HG03039 (cell line): Measurements from ENCODE around the gene ZCCHC8.
"Not testable (repeated sequence)": the region's sequence is repeated elsewhere in the genome, so short reads cannot be mapped to it uniquely, and the experiment has no call there.

Source experiments
- ATAC-seq: cut with Tn5 transposase; IDR thresholded peaks from one replicate; pipeline ENCODE4 v1.9.1; 2021; ENCODE audit warnings: mild to moderate bottlenecking, moderate library complexity; ENCODE audit not compliant: unreplicated experiment

The ZCCHC8 gene

DNA sequence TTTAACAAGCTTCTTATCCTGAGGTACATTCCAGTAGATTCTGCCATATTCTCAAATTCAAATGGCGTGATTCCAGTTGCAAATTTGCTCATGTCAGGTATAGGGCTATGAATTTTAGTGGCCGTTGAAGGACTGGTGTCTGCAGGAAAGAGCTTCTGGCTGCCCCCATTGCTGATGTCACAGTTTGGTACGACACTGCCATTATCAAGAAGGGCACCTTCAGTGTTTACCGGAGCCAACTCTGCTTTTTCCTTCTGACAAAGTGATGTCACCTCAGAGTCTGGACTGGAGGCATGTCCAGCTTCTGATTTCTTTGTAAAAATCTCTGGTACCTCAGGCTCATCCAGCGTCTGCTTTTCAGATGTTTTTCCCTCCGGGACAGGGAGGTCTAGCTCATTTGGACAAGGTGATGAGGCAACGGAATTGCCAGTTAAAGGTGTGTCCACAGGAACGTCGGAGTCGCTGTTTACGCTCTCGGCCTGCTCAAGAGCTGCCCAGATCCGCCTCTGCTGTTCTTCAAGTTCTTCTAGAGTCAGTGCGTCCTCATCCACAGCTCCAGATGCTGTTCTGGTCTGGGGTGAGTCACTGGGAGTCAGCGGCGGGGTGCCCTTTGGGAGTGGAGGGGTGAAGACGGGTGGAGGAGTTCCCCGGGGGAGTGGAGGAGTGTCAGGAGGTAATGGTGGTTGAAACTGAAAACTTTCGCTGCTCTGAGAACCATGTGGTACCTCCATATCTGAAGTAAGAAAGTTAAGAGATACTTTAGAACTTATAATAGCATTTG, 27.0 kb downstream of the ZCCHC8 start:
- no peak for ATAC-seq

DNA sequence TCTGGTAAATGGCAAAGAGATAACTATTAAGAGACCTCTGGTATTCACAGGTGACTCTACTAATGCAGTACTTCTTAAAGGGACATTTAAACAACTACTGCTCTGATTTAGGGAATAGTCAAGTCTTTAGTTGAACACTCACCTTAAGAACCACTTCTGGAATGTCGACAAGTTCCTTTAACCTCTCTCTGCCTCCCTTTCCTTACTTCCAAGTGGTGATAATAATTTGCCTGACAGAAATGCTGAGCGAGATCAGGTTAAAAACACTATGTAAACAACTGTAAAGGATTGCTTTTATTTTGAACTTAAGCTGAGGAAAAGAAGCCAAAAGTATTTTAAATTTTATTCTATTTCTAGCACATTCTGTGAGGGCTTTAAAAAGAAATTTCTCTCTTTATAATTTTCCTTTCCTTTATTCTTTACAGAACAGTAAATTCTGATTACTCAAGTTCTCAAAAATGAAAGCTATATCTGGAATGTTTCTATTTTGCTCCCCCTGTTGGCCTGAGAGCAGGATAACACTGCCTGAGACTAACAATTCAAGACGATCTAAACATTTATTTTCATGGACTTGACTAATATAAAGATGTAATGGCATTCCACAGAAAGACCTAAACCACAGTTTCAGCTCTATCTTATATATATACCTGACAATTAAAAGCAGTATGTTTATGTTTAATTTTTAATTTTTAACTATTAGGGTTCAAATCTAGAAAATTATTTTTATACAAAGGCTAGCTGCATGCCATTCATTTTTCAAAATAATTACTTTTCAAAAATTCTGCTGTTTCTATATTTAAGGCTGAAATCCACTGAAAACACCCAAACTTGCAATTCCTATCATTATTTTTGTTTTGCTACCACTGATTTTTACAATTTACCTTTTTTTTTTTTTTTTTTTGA, 29.2 kb downstream of the ZCCHC8 start:
- ATAC-seq, result no peak

DNA sequence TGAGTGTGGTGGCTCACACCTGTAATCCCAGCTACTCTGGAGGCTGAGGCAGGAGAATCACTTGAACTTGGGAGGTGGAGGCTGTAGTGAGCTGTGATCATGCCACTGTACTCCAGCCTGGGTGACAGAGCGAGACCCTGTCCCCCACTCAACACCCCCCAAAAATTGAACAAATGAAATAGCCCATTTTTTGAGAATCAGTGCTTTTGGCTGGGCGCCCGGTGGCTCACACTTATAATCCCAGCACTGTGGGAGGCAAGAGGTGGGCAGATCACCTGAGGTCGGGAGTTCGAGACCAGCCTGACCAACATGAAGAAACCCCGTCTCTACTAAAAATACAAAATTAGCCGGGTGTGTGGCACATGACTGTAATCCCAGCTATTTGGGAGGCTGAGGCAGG, 30.2 kb downstream of the ZCCHC8 start:
- ATAC-seq, result not testable (repeated sequence)

DNA sequence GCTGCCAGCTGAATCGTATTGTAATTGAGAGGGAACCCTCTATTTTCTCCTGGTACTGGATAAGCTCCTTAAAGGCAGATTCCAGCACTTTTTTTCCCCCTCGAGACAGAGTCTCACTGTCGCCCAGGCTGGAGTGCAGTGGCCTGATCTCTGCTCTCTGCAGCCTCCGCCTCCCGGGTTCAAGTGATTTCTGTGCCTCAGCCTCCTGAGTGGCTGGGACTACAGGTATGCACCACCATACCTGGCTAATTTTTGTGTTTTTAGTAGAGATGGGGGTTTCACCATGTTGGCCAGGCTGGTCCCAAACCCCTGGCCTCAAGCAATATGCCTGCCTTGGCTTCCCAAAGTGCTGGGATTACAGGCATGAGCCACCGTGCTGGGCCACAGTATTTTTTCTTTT, 30.9 kb downstream of the ZCCHC8 start:
- ATAC-seq, result not testable (repeated sequence)

DNA sequence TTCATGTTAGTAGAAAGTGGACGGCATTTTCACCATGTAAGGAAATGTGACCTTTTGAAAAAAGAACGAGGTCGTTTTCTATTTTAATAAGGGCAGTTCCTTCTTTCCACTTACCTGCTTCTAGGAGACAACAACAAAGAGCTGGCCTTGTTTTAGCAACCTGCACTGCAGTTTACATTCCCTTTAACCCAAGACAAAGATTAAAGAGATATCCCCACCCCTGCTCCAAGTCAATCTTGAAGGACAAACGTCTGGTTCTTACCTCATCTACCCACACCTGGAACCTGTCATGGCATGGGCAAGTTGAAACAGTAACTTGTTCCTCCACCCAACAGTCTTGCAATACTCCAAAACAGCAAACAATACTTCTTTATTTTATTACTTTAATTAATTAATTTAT, 32.7 kb downstream of the ZCCHC8 start:
- ATAC-seq, result no peak

DNA sequence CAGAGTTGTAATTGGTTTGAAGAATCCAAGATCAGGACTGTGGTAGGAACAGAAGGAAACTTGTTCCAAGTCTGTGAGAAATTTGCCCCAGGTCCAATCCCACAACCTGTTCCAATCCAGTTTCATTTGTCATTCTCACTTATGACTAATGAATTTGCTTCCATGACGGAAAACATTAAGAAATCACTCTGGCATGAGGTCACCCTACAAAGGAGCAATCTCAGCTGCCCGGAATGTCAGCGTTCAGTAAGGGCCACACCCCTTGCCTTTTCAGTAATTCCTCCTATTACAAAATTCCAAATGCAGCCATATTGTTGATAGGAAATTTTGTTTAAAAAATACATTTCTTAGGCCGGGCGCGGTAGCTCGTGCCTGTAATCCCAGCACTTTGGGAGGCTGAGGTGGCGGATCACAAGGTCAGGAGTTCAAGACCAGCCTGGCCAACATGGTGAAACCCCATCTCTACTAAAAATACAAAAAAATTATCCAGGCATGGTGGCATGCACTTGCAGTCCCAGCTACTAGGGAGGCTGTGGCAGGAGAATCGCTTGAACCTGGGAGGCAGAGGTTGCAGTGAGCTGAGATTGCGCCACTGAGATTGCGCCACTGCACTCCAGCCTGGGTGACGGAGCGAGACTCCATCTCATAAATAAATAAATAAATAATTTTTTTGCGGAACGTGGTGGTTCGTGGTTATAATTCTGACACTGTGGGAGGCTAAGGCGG, 36.3 kb downstream of the ZCCHC8 start:
- not testable (repeated sequence) for ATAC-seq

DNA sequence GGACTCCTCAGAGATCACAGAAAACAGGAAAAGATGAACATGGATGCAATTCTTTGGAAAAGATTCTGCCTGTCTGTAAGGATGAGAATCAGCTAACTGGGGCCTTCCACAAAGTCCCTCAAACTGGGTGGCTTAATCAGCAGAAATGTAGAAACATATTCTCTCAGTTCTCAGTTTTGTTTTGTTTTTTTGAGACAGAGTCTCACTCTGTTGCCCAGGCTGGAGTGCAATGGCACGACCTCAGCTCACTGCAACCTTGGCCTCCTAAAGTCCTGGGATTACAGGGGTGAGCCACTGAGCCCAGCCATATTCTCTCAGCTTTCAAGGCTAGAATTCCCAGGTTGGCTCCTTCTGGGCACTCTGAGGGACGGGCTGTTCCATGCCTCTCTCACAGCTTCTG, 40.1 kb downstream of the ZCCHC8 start:
- ATAC-seq, result no peak

DNA sequence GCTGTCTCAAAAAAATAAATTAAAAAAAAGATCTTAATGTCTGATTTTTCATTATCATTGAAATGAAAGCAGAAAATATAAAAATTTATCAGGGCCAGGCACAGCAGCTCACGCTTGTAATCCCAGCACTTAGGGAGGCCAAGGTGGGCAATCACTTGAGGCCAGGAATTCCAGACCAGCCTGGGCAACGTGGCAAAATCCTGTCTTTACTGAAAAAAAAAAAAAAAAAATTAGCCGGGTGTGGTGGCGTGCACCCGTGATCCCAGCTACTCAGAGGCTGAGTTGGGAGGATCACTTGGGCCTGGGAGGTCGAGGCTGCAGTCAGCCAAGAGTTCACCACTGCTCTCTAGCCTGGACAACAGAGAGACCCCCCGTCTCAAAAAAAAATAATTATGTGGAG, 40.7 kb downstream of the ZCCHC8 start:
- no peak for ATAC-seq

DNA sequence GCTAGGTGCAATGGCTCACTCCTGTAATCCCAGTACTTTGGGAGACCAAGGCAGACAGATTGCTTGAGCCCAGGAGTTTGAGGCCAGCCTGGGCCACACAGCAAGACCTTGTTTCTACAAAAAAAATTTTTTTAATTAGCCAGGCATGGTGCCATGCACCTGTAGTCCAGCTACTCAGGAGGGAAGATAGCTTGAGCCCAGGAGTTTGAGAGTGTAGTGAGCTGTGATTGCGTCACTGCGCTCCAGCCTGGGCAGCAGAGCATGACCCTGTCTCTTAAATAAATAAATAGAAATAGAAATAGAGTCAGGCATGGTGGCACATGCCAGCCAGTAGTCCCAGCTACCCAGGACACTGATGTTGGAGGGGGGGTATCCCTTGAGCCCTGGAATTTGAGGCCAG, 41.5 kb downstream of the ZCCHC8 start:
- ATAC-seq, result no peak

DNA sequence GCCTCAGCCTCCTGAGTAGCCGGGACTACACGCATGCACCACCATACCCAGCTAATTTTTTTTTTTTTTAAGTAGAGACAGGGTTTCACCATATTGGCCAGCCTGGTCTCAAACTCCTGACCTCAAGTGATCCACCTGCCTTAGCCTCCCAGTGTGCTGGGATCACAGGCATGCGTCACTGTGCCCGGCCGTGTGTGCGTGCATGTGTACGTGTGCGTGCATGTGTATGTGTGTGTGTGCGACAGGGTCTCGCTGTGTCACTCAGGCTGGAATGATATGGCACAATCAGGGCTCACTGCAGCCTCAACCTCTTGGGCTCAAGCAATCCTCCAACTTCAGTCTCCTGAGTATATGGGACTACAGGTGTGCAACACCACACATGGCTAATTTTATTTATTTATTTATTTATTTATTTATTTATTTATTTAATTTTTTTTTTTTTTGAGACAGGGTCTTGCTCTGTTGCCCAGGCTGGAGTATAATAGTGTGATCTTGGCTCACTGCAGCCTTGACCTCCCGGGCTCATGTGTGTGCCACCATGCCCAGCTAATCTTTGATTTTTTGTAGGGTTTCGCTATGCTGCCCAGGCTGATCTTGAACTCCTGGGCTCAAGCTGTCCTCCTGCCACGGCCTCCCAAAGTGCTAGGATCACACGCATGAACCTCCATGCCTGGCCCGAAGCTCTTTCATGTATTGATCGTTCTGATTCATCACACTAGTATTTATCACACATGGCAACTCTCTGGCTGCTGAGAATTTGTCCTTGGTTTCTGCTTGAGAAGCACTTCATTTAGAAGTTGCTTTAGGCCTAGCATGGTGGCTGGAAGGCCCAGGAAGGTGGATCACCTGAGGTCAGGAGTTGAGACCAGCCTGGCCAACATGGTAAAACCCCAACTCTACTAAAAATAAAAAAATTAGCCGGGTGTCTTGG, 42.4 kb downstream of the ZCCHC8 start:
- no peak for ATAC-seq

DNA sequence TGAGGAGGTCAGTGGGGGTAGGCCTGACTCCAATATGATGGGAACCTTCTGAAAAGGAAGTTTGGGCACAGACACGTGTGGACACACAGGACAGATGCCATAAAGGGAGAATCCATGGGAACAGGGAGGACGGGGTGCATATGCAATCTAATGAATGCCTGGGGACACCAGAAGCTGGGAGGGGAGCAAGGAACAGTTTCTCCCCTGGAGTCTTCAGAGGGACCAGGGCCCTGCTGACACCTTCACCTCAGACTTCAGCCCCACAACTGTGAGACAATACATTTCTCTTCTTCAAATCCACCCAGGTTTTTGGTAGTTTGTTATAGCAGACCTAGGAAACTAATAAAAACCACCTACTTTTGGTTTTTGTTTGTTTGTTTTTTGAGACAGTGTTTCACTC, 43.1 kb downstream of the ZCCHC8 start:
- no peak for ATAC-seq

DNA sequence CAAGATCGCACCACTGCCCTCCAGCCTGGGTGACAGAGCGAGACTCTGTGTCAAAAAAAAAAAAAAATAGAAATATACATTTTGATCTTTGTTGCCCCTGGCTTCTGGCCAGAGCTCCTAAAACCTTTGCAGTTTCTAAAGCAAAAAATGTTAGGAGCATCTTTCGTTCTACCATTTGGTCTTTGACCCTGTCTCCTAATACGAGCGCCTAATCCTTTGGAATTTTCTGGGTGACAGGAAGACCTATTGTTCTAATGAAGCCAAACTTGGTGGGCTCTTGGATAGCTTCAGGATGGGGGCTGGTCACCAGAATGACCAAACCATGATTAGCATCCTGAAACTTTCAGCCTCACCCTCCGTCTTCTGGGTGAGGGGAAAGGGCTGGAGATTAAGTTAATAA, 46.0 kb downstream of the ZCCHC8 start:
- no peak for ATAC-seq

DNA sequence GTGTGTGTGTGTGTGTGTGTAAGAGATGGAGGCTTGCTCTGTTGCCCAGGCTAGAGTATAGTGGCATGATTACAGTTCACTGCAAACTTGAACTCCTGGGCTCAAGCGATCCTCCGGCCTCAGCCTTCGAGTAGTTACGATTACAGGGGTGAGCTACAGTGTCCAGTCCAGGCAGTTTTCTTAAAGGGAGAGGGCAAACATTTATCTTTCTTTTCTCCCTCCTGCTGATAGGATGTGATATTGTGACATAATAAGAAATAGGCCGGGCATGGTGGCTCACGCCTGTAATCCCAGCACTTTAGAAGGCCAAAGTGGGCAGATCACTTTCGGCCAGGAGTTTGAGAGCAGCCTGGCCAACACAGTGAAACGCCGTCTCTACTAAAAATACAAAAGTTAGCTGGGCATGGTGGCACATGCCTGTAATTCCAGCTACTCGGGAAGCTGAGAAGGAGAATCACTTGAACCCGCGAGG, 46.4 kb downstream of the ZCCHC8 start:
- no peak for ATAC-seq

DNA sequence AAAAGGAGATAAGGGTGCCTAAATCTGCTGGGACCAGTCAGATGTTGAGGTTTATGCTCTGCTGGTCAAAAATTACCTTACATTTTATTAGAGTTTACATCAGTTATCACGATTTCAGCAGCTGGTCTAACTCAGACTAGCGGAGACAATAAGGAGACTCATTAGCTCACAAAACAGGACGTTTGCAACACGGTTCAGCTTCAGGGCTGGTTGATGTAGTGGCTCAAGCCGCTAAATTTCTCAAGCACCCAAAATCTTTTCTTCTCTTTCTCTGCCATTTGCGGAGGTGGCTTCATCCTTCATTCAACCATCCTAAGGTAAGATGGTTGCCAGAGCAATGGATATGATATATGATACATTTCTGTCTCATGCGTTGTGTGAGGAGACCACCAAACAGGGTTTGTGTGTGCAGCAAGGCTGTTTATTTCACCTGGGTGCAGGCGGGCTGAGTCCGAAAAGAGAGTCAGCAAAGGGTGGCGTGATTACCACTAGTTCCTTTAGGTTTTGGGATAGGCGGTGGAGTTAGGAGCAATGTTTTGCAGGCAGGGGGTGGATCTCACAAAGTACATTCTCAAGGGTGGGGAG, 47.9 kb downstream of the ZCCHC8 start:
- no peak for ATAC-seq

DNA sequence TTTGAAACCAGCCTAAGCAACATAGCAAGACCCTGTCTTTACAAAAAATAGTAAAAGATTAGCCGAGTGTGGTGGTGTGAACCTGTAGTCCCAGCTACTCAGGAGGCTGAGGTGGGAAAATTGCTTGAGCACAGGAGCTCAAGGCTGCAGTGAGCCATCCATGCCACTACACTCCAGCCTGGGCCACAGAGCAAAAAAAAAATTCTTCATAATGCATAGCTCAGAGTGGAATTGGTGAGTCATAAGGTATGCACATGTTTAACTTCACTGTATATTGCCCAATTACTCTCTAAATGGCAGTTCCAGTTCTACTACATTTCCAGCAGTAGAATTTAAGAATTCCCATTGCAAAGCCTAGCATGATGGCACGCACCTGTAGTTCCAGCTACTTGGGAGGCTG, 51.4 kb downstream of the ZCCHC8 start:
- no peak for ATAC-seq

DNA sequence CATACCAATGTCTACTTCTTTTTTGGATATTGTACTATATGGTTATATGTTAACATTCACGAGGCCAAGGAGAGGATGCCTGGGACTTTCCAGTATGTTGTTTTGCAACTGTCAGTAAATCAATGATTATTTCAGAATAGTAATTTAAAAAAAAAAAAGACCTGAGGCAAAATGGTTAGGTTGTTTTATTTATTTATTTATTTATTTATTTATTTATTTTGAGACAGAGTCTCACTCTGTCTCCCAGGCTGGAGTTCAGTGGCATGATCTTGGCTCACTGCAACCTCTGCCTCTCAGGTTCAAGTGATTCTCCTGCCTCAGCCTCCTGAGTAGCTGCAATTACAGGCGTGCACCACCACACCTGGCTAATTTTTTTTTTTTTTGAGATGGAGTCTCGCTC, 52.9 kb downstream of the ZCCHC8 start:
- not testable (repeated sequence) for ATAC-seq

DNA sequence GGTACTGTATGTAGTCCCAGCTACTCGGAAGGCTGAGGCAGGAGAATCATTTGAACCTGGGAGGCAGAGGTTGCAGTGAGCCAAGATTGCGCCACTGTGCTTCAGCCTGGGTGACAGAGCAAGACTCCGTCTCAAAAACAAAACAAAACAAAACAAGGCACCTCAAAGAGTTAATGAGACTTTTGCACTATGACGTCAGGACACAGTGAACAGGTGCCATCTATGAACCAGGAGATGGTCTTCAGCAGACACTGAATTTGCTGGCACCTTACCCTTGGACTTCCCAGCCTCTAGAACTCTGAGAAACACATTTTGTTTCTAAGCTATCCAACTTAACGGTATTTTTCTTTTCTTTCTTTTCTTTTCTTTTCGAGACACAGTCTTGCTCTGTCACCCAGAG, 54.3 kb downstream of the ZCCHC8 start:
- ATAC-seq, result not testable (repeated sequence)

DNA sequence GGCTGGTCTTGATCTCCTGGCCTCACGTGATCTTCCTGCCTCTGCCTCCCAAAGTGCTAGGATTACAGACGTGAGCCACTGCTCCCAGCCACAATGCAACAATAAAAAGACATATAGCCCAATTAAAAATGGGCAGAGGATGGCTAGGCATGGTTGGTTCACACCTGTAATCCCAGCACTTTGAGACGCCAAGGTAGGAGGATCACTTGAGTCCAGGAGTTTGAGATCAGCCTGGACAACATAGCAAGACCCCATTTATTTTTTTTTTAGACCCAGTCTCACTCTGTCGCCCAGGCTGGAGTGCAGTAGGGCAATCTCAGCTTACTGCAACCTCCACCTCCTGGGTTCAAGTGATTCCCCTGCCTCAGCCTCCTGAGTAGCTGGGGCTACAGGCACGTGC, 56.7 kb downstream of the ZCCHC8 start:
- ATAC-seq, result not testable (repeated sequence)

DNA sequence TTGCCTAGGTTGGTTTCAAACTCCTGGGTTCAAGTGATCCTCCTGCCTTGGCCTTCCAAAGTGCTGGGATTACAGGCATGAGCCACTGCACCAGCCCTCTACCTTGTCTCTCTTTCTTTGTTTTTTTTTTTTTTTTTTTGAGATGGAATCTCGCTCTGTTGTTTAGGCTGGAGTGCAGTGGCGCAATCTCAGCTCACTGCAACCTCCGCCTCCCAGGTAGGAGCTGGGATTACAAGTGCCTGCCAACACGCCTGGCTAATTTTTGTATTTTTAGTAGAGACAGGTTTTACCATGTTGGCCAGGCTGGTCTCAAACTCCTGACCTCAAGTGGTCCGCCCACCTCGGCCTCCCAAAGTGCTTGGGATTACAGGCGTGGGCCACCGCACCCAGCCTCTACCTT, 61.9 kb downstream of the ZCCHC8 start:
- not testable (repeated sequence) for ATAC-seq

DNA sequence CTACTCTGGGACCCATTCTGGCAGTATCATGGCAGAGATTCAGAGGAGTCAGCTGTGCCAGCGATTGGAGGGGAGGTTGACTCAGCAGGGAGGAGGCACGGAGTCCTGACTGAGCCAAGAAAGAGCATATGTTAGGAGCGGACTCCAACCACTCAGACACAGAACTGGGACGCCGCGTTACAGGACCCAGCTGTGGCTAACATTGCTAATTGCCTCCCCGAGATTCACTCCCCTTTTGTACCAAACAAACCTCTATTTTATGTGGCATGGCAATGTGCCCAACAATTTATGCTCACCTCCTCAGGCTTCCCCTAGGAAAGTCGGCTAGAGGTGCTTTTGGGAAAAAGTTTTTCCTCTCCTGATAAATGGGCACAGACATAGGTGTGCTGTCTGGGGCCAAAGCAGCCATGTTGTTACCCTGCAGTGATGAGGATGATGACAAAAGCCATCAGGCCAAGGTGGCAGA, 63.0 kb downstream of the ZCCHC8 start:
- ATAC-seq, result no peak
